ENCODE data around the gene ZNF253.
A peak's percentile ranks its signal among the peaks of the same experiment; 100 is the strongest.
"Not testable (repeated sequence)": the region's sequence is repeated elsewhere in the genome, so short reads cannot be mapped to it uniquely, and the experiment has no call there.

ZNF253 gene

GRCh38 chr19:19900139-19900728 lies 34.6 kb downstream of the ZNF253 start:
- DNase-seq (ENCODE audit: low spot score): no peak

GRCh38 chr19:19900729-19901444 lies 35.2 kb downstream of the ZNF253 start, which contains the start of gene ZNF93:
TSS of gene ZNF93 (plus strand) at chr19:19900946. CDS start at chr19:19901089, 143 bp downstream.
- DNase-seq (ENCODE audit: low spot score): peak; percentile 94

- DNase-seq (ENCODE audit: low spot score): not testable (repeated sequence)
Measured at GRCh38 chr19:19907551-19907950, 41.9 kb downstream of the ZNF253 start.

GRCh38 chr19:19909654-19910053 lies 44.0 kb downstream of the ZNF253 start:
- no peak for DNase-seq (ENCODE audit: low spot score)

- no peak for DNase-seq (ENCODE audit: low spot score)
Measured at GRCh38 chr19:19911150-19911549, 45.5 kb downstream of the ZNF253 start.

- no peak for DNase-seq (ENCODE audit: low spot score)
Measured at GRCh38 chr19:19914596-19914995, 48.9 kb downstream of the ZNF253 start.

- DNase-seq (ENCODE audit: low spot score): peak; percentile 6
Measured at GRCh38 chr19:19930417-19930816, 64.7 kb downstream of the ZNF253 start.

- DNase-seq (ENCODE audit: low spot score): not testable (repeated sequence)
Measured at GRCh38 chr19:19933432-19934314, 68.0 kb downstream of the ZNF253 start.

- no peak for DNase-seq (ENCODE audit: low spot score)
Measured at GRCh38 chr19:19937403-19937802, 71.7 kb downstream of the ZNF253 start.

- no peak for DNase-seq (ENCODE audit: low spot score)
Measured at GRCh38 chr19:19938449-19938848, 72.8 kb downstream of the ZNF253 start.

- DNase-seq (ENCODE audit: low spot score): no peak
Measured at GRCh38 chr19:19943848-19944582, 78.3 kb downstream of the ZNF253 start.
